ENCODE data around the gene CREB3L2. TPM values are rescaled to one million over a fixed set of nuclear protein-coding genes. Genes with fewer than 3 reads are reported as not detected.
A peak's percentile ranks its signal among the peaks of the same experiment; 100 is the strongest.

Gene CREB3L2
- total RNA-seq, 4 donors from 2014 or later = 2.8 to 12.0 (median 5.4) TPM

GRCh38 chr7:137960020-137960419 is 41.9 kb downstream of the CREB3L2 start:
- ATAC-seq (no peak), DNase-seq (no peak)
- in situ Hi-C loops (cut with MboI; ENCODE audit: low sequenced_read_pairs in 4 of 4) = no loop called here
- intact Hi-C loops (cut with DNase I; ENCODE audit: low total_unique reads) = no loop called here
- Histone ChIP-seq H3K4me3 (no peak overlapping the region), H3K4me1 (peaks cover 15 to 18% of the 10 kb centered on the region in 2 donors), H3K27me3 (no peaks in the 10 kb centered on the region), H3K9me3 (no peaks in the 10 kb centered on the region), H3K27ac (no peak overlapping the region), H3K36me3 (no peaks in the 10 kb centered on the region)
- no peak for TF ChIP-seq POLR2A (IDR thresholded peaks at IDR 0.05)

DNA sequence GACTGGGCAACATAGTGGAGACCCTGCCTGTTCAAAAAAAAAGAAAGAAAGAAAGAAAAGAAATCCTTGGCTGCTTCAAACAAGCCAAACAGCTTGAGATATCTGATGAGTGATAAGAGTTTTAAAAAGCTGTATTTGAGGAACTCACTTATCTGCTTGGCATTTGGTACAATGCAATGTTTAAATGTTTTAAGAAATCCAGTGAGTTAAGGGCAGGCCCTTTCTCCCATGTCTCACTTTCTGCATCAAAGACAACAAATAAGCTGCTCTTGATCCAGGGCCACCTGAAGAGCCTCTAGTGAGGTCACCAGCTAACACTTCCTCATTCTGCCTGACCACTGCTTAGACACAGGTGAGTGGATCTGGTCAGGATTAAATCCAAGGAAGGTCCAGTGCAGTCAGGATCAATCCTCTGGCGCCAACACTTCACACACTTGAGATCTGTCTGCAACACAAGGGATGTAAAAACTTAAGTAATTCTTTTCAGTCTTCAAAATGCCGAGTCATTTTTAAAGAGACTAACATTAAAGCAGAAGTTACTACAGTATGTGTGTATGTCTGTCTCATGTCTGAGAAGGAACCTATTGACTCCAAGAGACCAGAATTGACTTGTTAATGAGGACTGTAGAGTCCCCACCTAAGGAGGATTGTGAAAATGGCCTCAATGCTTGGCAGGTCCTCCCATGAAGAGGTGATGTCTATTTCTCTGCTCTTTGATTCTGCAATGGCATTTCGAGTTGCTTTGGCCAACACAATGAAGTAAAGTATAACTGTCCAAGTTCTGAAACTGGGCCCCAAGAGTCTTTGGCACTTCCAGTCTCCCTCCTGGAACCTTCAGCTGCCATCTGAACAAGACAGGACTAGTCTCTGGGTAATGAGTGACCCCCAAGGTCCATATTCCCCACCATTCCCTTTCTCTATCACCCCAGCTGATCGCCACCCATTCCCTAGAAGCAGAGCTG is 43.1 kb downstream of the CREB3L2 start:
- Histone ChIP-seq H3K4me3 (no peak overlapping the region), H3K4me1 (peaks cover 17 to 31% of the 10 kb centered on the region in 2 donors), H3K27ac (peak overlapping the region; percentile 30 to 66 (median 44)), H3K9me3 (no peaks in the 10 kb centered on the region), H3K27me3 (no peaks in the 10 kb centered on the region), H3K36me3 (no peaks in the 10 kb centered on the region)
- in situ Hi-C loops (cut with MboI; ENCODE audit: low sequenced_read_pairs in 4 of 4) = no loop called here
- intact Hi-C loops (cut with DNase I; ENCODE audit: low total_unique reads) = no loop called here
- no peak for TF ChIP-seq POLR2A (IDR thresholded peaks at IDR 0.05)
- TF ChIP-seq, protein P1, sequence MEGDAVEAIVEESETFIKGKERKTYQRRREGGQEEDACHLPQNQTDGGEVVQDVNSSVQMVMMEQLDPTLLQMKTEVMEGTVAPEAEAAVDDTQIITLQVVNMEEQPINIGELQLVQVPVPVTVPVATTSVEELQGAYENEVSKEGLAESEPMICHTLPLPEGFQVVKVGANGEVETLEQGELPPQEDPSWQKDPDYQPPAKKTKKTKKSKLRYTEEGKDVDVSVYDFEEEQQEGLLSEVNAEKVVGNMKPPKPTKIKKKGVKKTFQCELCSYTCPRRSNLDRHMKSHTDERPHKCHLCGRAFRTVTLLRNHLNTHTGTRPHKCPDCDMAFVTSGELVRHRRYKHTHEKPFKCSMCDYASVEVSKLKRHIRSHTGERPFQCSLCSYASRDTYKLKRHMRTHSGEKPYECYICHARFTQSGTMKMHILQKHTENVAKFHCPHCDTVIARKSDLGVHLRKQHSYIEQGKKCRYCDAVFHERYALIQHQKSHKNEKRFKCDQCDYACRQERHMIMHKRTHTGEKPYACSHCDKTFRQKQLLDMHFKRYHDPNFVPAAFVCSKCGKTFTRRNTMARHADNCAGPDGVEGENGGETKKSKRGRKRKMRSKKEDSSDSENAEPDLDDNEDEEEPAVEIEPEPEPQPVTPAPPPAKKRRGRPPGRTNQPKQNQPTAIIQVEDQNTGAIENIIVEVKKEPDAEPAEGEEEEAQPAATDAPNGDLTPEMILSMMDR (IDR thresholded peaks at IDR 0.05 in 4 of 5, conservative IDR thresholded peaks at IDR 0.05 in 1 of 5) = no peak
- DNase-seq (no peak), ATAC-seq (no peak)

GRCh38 chr7:137957887-137958286 is 44.0 kb downstream of the CREB3L2 start:
- intact Hi-C loops (cut with DNase I; ENCODE audit: low total_unique reads) (no loop called here), in situ Hi-C loops (cut with MboI; ENCODE audit: low sequenced_read_pairs in 4 of 4) (no loop called here)
- Histone ChIP-seq H3K27me3 (no peaks in the 10 kb centered on the region), H3K4me3 (no peak overlapping the region), H3K4me1 (peaks cover 22 to 36% of the 10 kb centered on the region in 2 donors), H3K9me3 (no peaks in the 10 kb centered on the region), H3K36me3 (no peaks in the 10 kb centered on the region), H3K27ac (peak overlapping the region; percentile 34 to 66 (median 50))
- DNase-seq = peak; percentile 26 to 52
- ATAC-seq = peak; percentile 67 to 81
- TF ChIP-seq, protein P1 (IDR thresholded peaks at IDR 0.05 in 4 of 5, conservative IDR thresholded peaks at IDR 0.05 in 1 of 5) = no peak
- TF ChIP-seq POLR2A (IDR thresholded peaks at IDR 0.05) = no peak

GRCh38 chr7:137956591-137956990 is 45.3 kb downstream of the CREB3L2 start:
- H3K9me3 ChIP-seq = no peaks in the 10 kb centered on the region
- in situ Hi-C loops (cut with MboI; ENCODE audit: low sequenced_read_pairs in 4 of 4) (no loop called here), intact Hi-C loops (cut with DNase I; ENCODE audit: low total_unique reads) (no loop called here)
- no peak for TF ChIP-seq POLR2A (IDR thresholded peaks at IDR 0.05)
- TF ChIP-seq, protein P1 (IDR thresholded peaks at IDR 0.05 in 4 of 5, conservative IDR thresholded peaks at IDR 0.05 in 1 of 5) = no peak
- H3K27ac ChIP-seq = peak overlapping the region in 2 of 4 donors; percentile 12 to 34
- ATAC-seq (no peak), DNase-seq (no peak)
- no peak overlapping the region for H3K4me3 ChIP-seq
- H3K27me3 ChIP-seq = no peaks in the 10 kb centered on the region
- H3K36me3 ChIP-seq = no peaks in the 10 kb centered on the region
- H3K4me1 ChIP-seq = peaks cover 22 to 36% of the 10 kb centered on the region in 2 donors

DNA sequence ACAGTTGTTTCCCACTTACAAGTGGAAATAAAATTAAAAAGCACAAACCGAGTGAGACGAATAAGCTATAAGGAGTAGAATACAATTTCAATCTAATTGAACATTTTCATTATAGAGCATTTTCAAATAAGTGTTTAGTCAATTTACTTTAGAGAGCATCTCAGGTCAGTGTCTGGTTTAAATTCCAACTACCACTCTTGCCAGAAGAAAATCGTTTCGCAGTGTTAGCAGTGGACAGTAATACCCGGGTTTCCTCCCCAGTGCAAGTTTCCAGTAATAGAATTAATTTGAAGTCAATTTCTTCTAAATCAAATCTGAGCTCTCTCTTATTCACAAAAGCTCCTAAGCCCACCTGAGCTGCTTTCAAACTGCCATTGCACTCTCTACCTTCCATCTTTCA is 45.7 kb downstream of the CREB3L2 start:
- no peaks in the 10 kb centered on the region for H3K36me3 ChIP-seq
- in situ Hi-C loops (cut with MboI; ENCODE audit: low sequenced_read_pairs in 4 of 4) = no loop called here

More for the DNA sequence above, 45.7 kb downstream of the CREB3L2 start:
- no peaks in the 10 kb centered on the region for H3K27me3 ChIP-seq
- ATAC-seq (no peak), DNase-seq (no peak)
- no peaks in the 10 kb centered on the region for H3K9me3 ChIP-seq
- TF ChIP-seq, protein P1 (IDR thresholded peaks at IDR 0.05 in 4 of 5, conservative IDR thresholded peaks at IDR 0.05 in 1 of 5) = no peak
- TF ChIP-seq POLR2A (IDR thresholded peaks at IDR 0.05) = no peak
- peak overlapping the region in 3 of 4 donors; percentile 12 to 34 (median 28) for H3K27ac ChIP-seq
- peaks cover 22 to 36% of the 10 kb centered on the region in 2 donors for H3K4me1 ChIP-seq
- H3K4me3 ChIP-seq = no peak overlapping the region
- intact Hi-C loops (cut with DNase I; ENCODE audit: low total_unique reads) = no loop called here
